OCI-M2 (cell line): ENCODE data around the gene HHIP.

Experiments
- DNase-seq: peaks from one replicate; lab custom pipeline; 2025; ENCODE audit not compliant: unreplicated experiment; lab: John Stamatoyannopoulos, UW

The HHIP gene

GRCh38 chr4:144653781-144654545, 8.0 kb downstream of the HHIP start:
- DNase-seq = no peak

- DNase-seq = no peak
Observed at GRCh38 chr4:144655491-144655890, 9.5 kb downstream of the HHIP start.

- no peak for DNase-seq
Observed at GRCh38 chr4:144656850-144657249, 10.9 kb downstream of the HHIP start.

GRCh38 chr4:144658015-144658567, 12.1 kb downstream of the HHIP start:
- no peak for DNase-seq

GRCh38 chr4:144658903-144659302, 12.9 kb downstream of the HHIP start:
- no peak for DNase-seq

GRCh38 chr4:144659447-144659846, 13.5 kb downstream of the HHIP start:
- no peak for DNase-seq

- no peak for DNase-seq
Observed at GRCh38 chr4:144663834-144664475, 18.0 kb downstream of the HHIP start.

GRCh38 chr4:144666539-144667175, 20.7 kb downstream of the HHIP start:
- DNase-seq = no peak

GRCh38 chr4:144667500-144667899, 21.5 kb downstream of the HHIP start:
- DNase-seq = no peak

- no peak for DNase-seq
Observed at GRCh38 chr4:144670776-144671175, 24.8 kb downstream of the HHIP start.

- DNase-seq = no peak
Observed at GRCh38 chr4:144674711-144675110, 28.8 kb downstream of the HHIP start.

GRCh38 chr4:144681806-144682205, 35.9 kb downstream of the HHIP start:
- DNase-seq = no peak

- DNase-seq = no peak
Observed at GRCh38 chr4:144683516-144683915, 37.6 kb downstream of the HHIP start.

GRCh38 chr4:144685911-144686310, 40.0 kb downstream of the HHIP start:
- DNase-seq = no peak

GRCh38 chr4:144686921-144687320, 41.0 kb downstream of the HHIP start:
- DNase-seq = no peak

GRCh38 chr4:144687466-144687865, 41.5 kb downstream of the HHIP start:
- DNase-seq = no peak

GRCh38 chr4:144688035-144688569, 42.1 kb downstream of the HHIP start:
- no peak for DNase-seq

GRCh38 chr4:144689125-144689524, 43.2 kb downstream of the HHIP start:
- no peak for DNase-seq

GRCh38 chr4:144695721-144696120, 49.8 kb downstream of the HHIP start:
- no peak for DNase-seq

- DNase-seq = no peak
Observed at GRCh38 chr4:144696376-144696775, 50.4 kb downstream of the HHIP start.

- no peak for DNase-seq
Observed at GRCh38 chr4:144699565-144699964, 53.6 kb downstream of the HHIP start.
